Caco-2 (cell line): ENCODE measurements around the gene AMN1. TPM values are rescaled to one million over a fixed set of nuclear protein-coding genes. Genes with fewer than 3 reads are reported as not detected.
A peak's percentile ranks its signal among the peaks of the same experiment; 100 is the strongest.

Experiments
- BruUV-seq: library from RNA; stranded (reverse); fragments of 400-500 nt; replicated peaks from 2 replicates; lab custom pipeline; 2021; lab: Mats Ljungman, UMichigan
- CTCF ChIA-PET: fragments of 300-600 bp; sonication (Branson Sonifier 250); formaldehyde crosslinking; loops from one replicate; lab custom pipeline; 2022; ENCODE audit warnings: antibody characterized with exemption; lab: Charles Lee
- POLR2A ChIA-PET: fragments of 300-600 bp; sonication (Branson Sonifier 250); formaldehyde crosslinking; loops from one replicate; lab custom pipeline; 2022; ENCODE audit warnings: antibody characterized with exemption; lab: Charles Lee
- DNase-seq, 2 experiments: peaks; one replicate each; pipeline versions ENCODE4 v3.0.0 to v3.0.0-alpha.2; 2020 to 2022
- H3K27me3 ChIP-seq: replicated peaks from 2 replicates; pipeline ENCODE4 v1.6.0; 2011; ENCODE audit warnings: low read length; ENCODE audit not compliant: control insufficient read depth, insufficient read depth
- H3K36me3 ChIP-seq: 2 replicates; pipeline ENCODE4 v1.5.1; 2011; ENCODE audit warnings: low read length; ENCODE audit not compliant: control insufficient read depth, insufficient read depth
- H3K4me1 ChIP-seq: fragments of 250-450 bp; sonication (Bioruptor Pico); 2 replicates; pipeline ENCODE4 v1.5.1; 2020; ENCODE audit warnings: mild to moderate bottlenecking
- H3K4me3 ChIP-seq: 2 replicates; pipeline ENCODE4 v1.5.1; 2011; ENCODE audit warnings: low read depth, mild to moderate bottlenecking, control low read depth, low read length
- H3K9me3 ChIP-seq: fragments of 250-450 bp; sonication (Bioruptor Pico); 2 replicates; pipeline ENCODE4 v1.5.1; 2020; ENCODE audit warnings: mild to moderate bottlenecking, moderate library complexity
- H3K27ac Mint-ChIP-seq: one replicate; pipeline ENCODE4 v1.8.0; 2022; ENCODE audit warnings: mixed read lengths; ENCODE audit not compliant: unreplicated experiment
- H3K27me3 Mint-ChIP-seq: one replicate; pipeline ENCODE4 v1.8.0; 2022; ENCODE audit warnings: mixed read lengths; ENCODE audit not compliant: insufficient read depth, unreplicated experiment
- H3K36me3 Mint-ChIP-seq: one replicate; pipeline ENCODE4 v1.8.0; 2022; ENCODE audit warnings: mild to moderate bottlenecking, mixed read lengths; ENCODE audit not compliant: insufficient read depth, unreplicated experiment
- H3K4me1 Mint-ChIP-seq: one replicate; pipeline ENCODE4 v1.8.0; 2022; ENCODE audit warnings: low read depth, mixed read lengths; ENCODE audit not compliant: unreplicated experiment
- H3K4me3 Mint-ChIP-seq: one replicate; pipeline ENCODE4 v1.8.0; 2022; ENCODE audit warnings: mild to moderate bottlenecking, moderate library complexity, mixed read lengths; ENCODE audit not compliant: unreplicated experiment
- H3K9me3 Mint-ChIP-seq: one replicate; pipeline ENCODE4 v1.8.0; 2022; ENCODE audit warnings: mixed read lengths; ENCODE audit not compliant: unreplicated experiment
- CTCF ChIP-seq, 2 experiments: fragments of 200-600 bp in 1 of 2; IDR thresholded peaks; 1 replicate in 1 of 2; 2 replicates in 1 of 2; pipeline versions ENCODE4 v1.5.1 to v1.8.0; 2011 to 2022; ENCODE audit warnings: antibody characterized with exemption in 1 of 2, control low read depth in 1 of 2, inconsistent platforms in 1 of 2, low read depth in 1 of 2, low read length in 1 of 2, mild to moderate bottlenecking in 1 of 2, moderate library complexity in 1 of 2; ENCODE audit not compliant: insufficient read depth in 1 of 2, severe bottlenecking in 1 of 2, unreplicated experiment in 1 of 2
- intact Hi-C: fragments of 100-400 bp; cut with micrococcal nuclease; formaldehyde crosslinking; loops from one replicate; pipeline ENCODE4 v1.10.0; 2022; ENCODE audit not compliant: unreplicated experiment
- total RNA-seq: library from RNA; stranded (reverse); gene quantifications from 2 replicates; pipeline ENCODE4 v1.2.3, GENCODE V29; 2022

AMN1 gene
- total RNA-seq, 1 experiment from 2014 or later = 6.2 TPM

DNA sequence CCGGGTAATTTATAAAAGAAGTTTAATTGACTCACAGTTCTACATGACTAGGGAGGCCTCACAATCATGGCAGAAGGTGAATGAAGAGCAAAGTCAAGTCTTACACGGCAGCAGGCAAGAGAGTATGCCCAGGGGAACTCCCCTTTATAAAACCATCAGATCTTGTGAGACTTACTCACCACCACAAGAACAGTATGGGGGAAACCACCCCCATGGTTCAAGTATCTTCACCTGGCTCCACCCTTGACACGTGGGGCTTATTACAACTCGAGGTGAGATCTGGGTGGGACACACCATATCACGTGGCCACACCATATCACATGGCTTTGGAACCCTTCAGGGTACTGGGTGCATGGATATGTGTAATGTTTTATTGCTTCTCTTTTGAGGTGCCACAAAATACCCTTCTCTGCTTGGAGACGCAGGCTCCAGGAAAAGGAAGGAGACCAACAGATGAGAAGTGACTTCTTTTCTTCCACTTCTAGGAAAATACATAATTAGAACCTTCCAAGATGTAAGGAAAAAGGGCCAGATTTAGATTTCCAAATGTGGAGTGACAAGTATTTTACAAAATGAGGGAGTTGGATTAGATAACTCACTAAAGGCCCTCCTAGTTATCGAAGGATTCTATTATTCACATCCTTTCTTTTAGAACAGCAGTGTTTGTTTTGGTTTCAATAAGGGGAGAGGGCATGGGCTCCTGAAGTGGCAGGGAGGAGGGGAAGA, 102.4 kb downstream of the AMN1 start:
- H3K4me3 ChIP-seq = no peak overlapping the region
- Mint-ChIP-seq H3K9me3 (no peaks in the 10 kb centered on the region), H3K27ac (no peak overlapping the region), H3K36me3 (no peaks in the 10 kb centered on the region), H3K27me3 (no peaks in the 10 kb centered on the region), H3K4me1 (peaks cover 6% of the 10 kb centered on the region), H3K4me3 (no peak overlapping the region)
- H3K27me3 ChIP-seq = no peaks in the 10 kb centered on the region
- ChIA-PET POLR2A (no interaction called here), CTCF (no interaction called here)
- DNase-seq = peak in 1 of 2 experiments; percentile 7
- intact Hi-C loops = no loop called here
- 0 out of 2 replicates have a peak, but pooled peaks cover 1% of the 10 kb centered on the region for H3K9me3 ChIP-seq
- BruUV-seq = no TSS peak
- no peak for TF ChIP-seq CTCF (IDR thresholded peaks at IDR 0.05; ENCODE audit: insufficient read depth in 1 of 2, low read depth in 1 of 2, low read length in 1 of 2, severe bottlenecking in 1 of 2, unreplicated experiment in 1 of 2)
- no peaks in the 10 kb centered on the region; the same call in 1 of the 2 replicates for H3K4me1 ChIP-seq
- H3K36me3 ChIP-seq = no peaks in the 10 kb centered on the region

- peaks cover 36% of the 10 kb centered on the region for H3K4me1 ChIP-seq
- ChIA-PET POLR2A (no interaction called here), CTCF (no interaction called here)
- no peaks in the 10 kb centered on the region for H3K36me3 ChIP-seq
- TF ChIP-seq CTCF (IDR thresholded peaks at IDR 0.05; ENCODE audit: insufficient read depth in 1 of 2, low read depth in 1 of 2, low read length in 1 of 2, severe bottlenecking in 1 of 2, unreplicated experiment in 1 of 2) = no peak
- H3K4me3 ChIP-seq = no peak overlapping the region
- Mint-ChIP-seq H3K9me3 (no peaks in the 10 kb centered on the region), H3K36me3 (peaks cover 17% of the 10 kb centered on the region), H3K27me3 (no peaks in the 10 kb centered on the region), H3K4me3 (no peak overlapping the region), H3K27ac (peak overlapping the region; percentile 95), H3K4me1 (peaks cover 11% of the 10 kb centered on the region)
- H3K9me3 ChIP-seq = 0 out of 2 replicates have a peak, but pooled peaks cover 7% of the 10 kb centered on the region
- intact Hi-C loops = no loop called here
- no TSS peak for BruUV-seq
- peak in 1 of 2 experiments; percentile 16 for DNase-seq
- no peaks in the 10 kb centered on the region for H3K27me3 ChIP-seq
These were observed 106.8 kb downstream of the AMN1 start for GRCh38 chr12:31622038-31622437.

Other genes starting within 250 kb of the AMN1 start
- gene DENND5B, start 137.9 kb downstream of the AMN1 start, total RNA-seq = 34.9 and 36.0 TPM in 2 replicates
- gene ETFBKMT, start 69.3 kb downstream of the AMN1 start, total RNA-seq = 1.6 and 2.1 TPM in 2 replicates
- 110 and 118 TPM in 2 replicates for gene RESF1, start 230.4 kb upstream of the AMN1 start, total RNA-seq